H1 (cell line): ENCODE results near the gene SCN8A. TPM values are rescaled to one million over a fixed set of nuclear protein-coding genes. Genes with fewer than 3 reads are reported as not detected.

ENCODE experiments used
- CTCF ChIA-PET: fragments of 300-600 bp; sonication (Branson Sonifier 250); formaldehyde crosslinking; loops from one replicate; lab custom pipeline; 2021; ENCODE audit not compliant: partially characterized antibody; lab: Charles Lee
- POLR2A ChIA-PET: fragments of 300-600 bp; sonication (Branson Sonifier 250); formaldehyde crosslinking; loops from one replicate; lab custom pipeline; 2021; ENCODE audit warnings: inconsistent platforms; ENCODE audit not compliant: partially characterized antibody; lab: Charles Lee
- DNase-seq, 2 experiments: peaks; one replicate each; pipeline versions ENCODE4 v3.0.0 to v3.0.0-alpha.2; 2010 to 2022; ENCODE audit warnings: low spot score in 2 of 2, low read depth in 1 of 2, mixed read lengths in 1 of 2
- FAIRE-seq: peaks from 2 replicates; lab custom pipeline; 2011; peaks lifted over from hg19 to GRCh38; lab: Jason Lieb, UNC
- H2AFZ ChIP-seq: 2 replicates; pipeline ENCODE4 v1.8.1; 2012; ENCODE audit warnings: low read length, inconsistent platforms
- H2AK5ac ChIP-seq: 2 replicates; pipeline ENCODE4 v1.6.1; 2013; ENCODE audit warnings: low read depth, low read length
- H2BK120ac ChIP-seq: replicated peaks from 2 replicates; pipeline ENCODE3; 2013; ENCODE audit warnings: low read depth, low read length, inconsistent platforms
- H2BK12ac ChIP-seq: 2 replicates; pipeline ENCODE4 v1.6.1; 2013; ENCODE audit warnings: low read depth, low read length
- H2BK15ac ChIP-seq: 2 replicates; pipeline ENCODE4 v1.6.1; 2013; ENCODE audit warnings: low read length
- H2BK20ac ChIP-seq: 2 replicates; pipeline ENCODE4 v1.6.1; 2013; ENCODE audit warnings: low read length
- H2BK5ac ChIP-seq: 2 replicates; pipeline ENCODE4 v1.6.1; 2013; ENCODE audit warnings: low read depth, low read length
- H3K14ac ChIP-seq: 2 replicates; pipeline ENCODE4 v1.6.1; 2013; ENCODE audit warnings: inconsistent platforms; ENCODE audit not compliant: insufficient read length
- H3K18ac ChIP-seq: 2 replicates; pipeline ENCODE4 v1.6.1; 2013; ENCODE audit warnings: low read length; ENCODE audit errors: extremely low read depth
- H3K23ac ChIP-seq: 2 replicates; pipeline ENCODE4 v1.6.1; 2013; ENCODE audit warnings: inconsistent platforms; ENCODE audit not compliant: insufficient read length
- H3K23me2 ChIP-seq: 2 replicates; pipeline ENCODE4 v1.6.1; 2013; ENCODE audit warnings: low read depth, low read length
- H3K27ac ChIP-seq: 2 replicates; pipeline ENCODE4 v1.6.1; 2011; ENCODE audit warnings: low read depth, low read length, inconsistent platforms
- H3K27me3 ChIP-seq, 4 experiments: replicated peaks in 1 of 4; 1 replicate in 1 of 4; 2 replicates in 3 of 4; pipeline versions ENCODE4 v1.6.1 to v1.8.1; 2011 to 2013; ENCODE audit warnings: low read length in 3 of 4, mild to moderate bottlenecking in 3 of 4, inconsistent platforms in 2 of 4, mixed read lengths in 2 of 4, moderate library complexity in 1 of 4; ENCODE audit not compliant: control insufficient read depth in 3 of 4, insufficient read depth in 3 of 4; ENCODE audit errors: extremely low read depth in 1 of 4
- H3K36me3 ChIP-seq, 4 experiments: 2 replicates each; pipeline versions ENCODE4 v1.6.1 to v1.8.1; 2011 to 2013; ENCODE audit warnings: mild to moderate bottlenecking in 4 of 4, low read length in 3 of 4, moderate library complexity in 2 of 4, control low read depth in 1 of 4, inconsistent platforms in 1 of 4; ENCODE audit not compliant: insufficient read depth in 4 of 4, control insufficient read depth in 2 of 4
- H3K4ac ChIP-seq: replicated peaks from 2 replicates; pipeline ENCODE3; 2013; ENCODE audit warnings: low read length, low read depth, mixed read lengths, inconsistent platforms; ENCODE audit not compliant: insufficient read length
- H3K4me1 ChIP-seq, 4 experiments: replicated peaks in 1 of 4; 1 replicate in 1 of 4; 2 replicates in 3 of 4; pipeline versions ENCODE4 v1.6.1 to v1.8.1; 2011 to 2013; ENCODE audit warnings: low read length in 3 of 4, inconsistent platforms in 2 of 4, mixed read lengths in 1 of 4; ENCODE audit not compliant: insufficient read depth in 4 of 4, control insufficient read depth in 3 of 4
- H3K4me2 ChIP-seq, 2 experiments: 2 replicates each; pipeline versions ENCODE4 v1.6.1 to v1.8.1; 2011 to 2013; ENCODE audit warnings: low read depth in 2 of 2, low read length in 2 of 2, control low read depth in 1 of 2, inconsistent platforms in 1 of 2, mild to moderate bottlenecking in 1 of 2; ENCODE audit not compliant: insufficient read depth in 1 of 2
- H3K4me3 ChIP-seq, 4 experiments: fragments of 200-600, 300-600 bp in 1 of 4; sonication (generic), shearing (Covaris generic), sonication (Bioruptor Twin) in 1 of 4; 2 replicates each; pipeline versions ENCODE4 v1.5.1 to v1.8.1; 2011 to 2016; ENCODE audit warnings: low read length in 4 of 4, low read depth in 3 of 4, control low read depth in 2 of 4, inconsistent platforms in 2 of 4, mild to moderate bottlenecking in 2 of 4, mixed read lengths in 1 of 4, moderate library complexity in 1 of 4; ENCODE audit not compliant: insufficient read depth in 2 of 4; ENCODE audit errors: extremely low read depth in 1 of 4
- H3K56ac ChIP-seq: replicated peaks from 2 replicates; pipeline ENCODE3; 2013; ENCODE audit warnings: low read depth, mild to moderate bottlenecking, mixed read lengths, low read length, inconsistent platforms; ENCODE audit not compliant: insufficient read length
- H3K79me1 ChIP-seq: 2 replicates; pipeline ENCODE4 v1.6.1; 2013; ENCODE audit warnings: low read depth, low read length, control low read depth
- H3K79me2 ChIP-seq, 2 experiments: 2 replicates each; pipeline versions ENCODE4 v1.6.1 to v1.8.1; 2012 to 2013; ENCODE audit warnings: low read length in 2 of 2, mild to moderate bottlenecking in 2 of 2, inconsistent platforms in 1 of 2; ENCODE audit not compliant: insufficient read depth in 2 of 2, control insufficient read depth in 1 of 2
- H3K9ac ChIP-seq, 4 experiments: replicated peaks in 1 of 4; 1 replicate in 1 of 4; 2 replicates in 3 of 4; pipeline versions ENCODE4 v1.6.1 to v1.8.1; 2011 to 2013; ENCODE audit warnings: low read depth in 3 of 4, low read length in 3 of 4, control low read depth in 2 of 4, mild to moderate bottlenecking in 2 of 4, moderate library complexity in 2 of 4, inconsistent platforms in 1 of 4; ENCODE audit errors: extremely low read depth in 1 of 4
- H3K9me3 ChIP-seq, 2 experiments: 2 replicates each; pipeline versions ENCODE4 v1.6.1 to v1.8.1; 2012 to 2013; ENCODE audit warnings: mild to moderate bottlenecking in 2 of 2, moderate library complexity in 2 of 2, control low read depth in 1 of 2, inconsistent platforms in 1 of 2, low read depth in 1 of 2, low read length in 1 of 2, mixed read lengths in 1 of 2; ENCODE audit not compliant: insufficient read depth in 2 of 2
- H4K20me1 ChIP-seq, 2 experiments: replicated peaks in 1 of 2; 2 replicates each; pipeline versions ENCODE3 to v1.8.1; 2011 to 2013; ENCODE audit warnings: inconsistent platforms in 2 of 2, low read length in 2 of 2, mild to moderate bottlenecking in 1 of 2; ENCODE audit not compliant: insufficient read depth in 2 of 2, control insufficient read depth in 1 of 2
- H4K5ac ChIP-seq: 2 replicates; pipeline ENCODE4 v1.6.1; 2013; ENCODE audit warnings: low read length, low read depth, mixed read lengths, inconsistent platforms; ENCODE audit not compliant: insufficient read length
- H4K8ac ChIP-seq: 2 replicates; pipeline ENCODE4 v1.8.0; 2013; ENCODE audit warnings: mild to moderate bottlenecking, moderate library complexity, low read length, inconsistent platforms; ENCODE audit not compliant: insufficient read depth; ENCODE audit errors: extremely low read depth
- H4K91ac ChIP-seq: replicated peaks from 2 replicates; pipeline ENCODE3; 2013; ENCODE audit warnings: low read length, mixed read lengths, inconsistent platforms; ENCODE audit not compliant: insufficient read length
- ASH2L ChIP-seq: fragments of 200-600, 300-600 bp; sonication (generic); IDR thresholded peaks from one replicate; pipeline ENCODE4 v1.7.1; 2017; ENCODE audit warnings: low read length
- RXRA ChIP-seq: IDR thresholded peaks from 2 replicates; pipeline ENCODE4 v1.6.1; 2011; ENCODE audit warnings: low read depth, mild to moderate bottlenecking, low read length, moderate library complexity; ENCODE audit not compliant: insufficient read depth
- SAP30 ChIP-seq: fragments of 300-600 bp; sonication (generic); IDR thresholded peaks from 2 replicates; pipeline ENCODE4 v1.7.1; 2012; ENCODE audit warnings: low read length, moderate library complexity, mild to moderate bottlenecking, inconsistent platforms; ENCODE audit not compliant: insufficient read depth, insufficient replicate concordance
- WGBS, 2 experiments: shearing (Covaris generic) in 1 of 2; methylation state at CpG; one replicate each; pipeline versions ENCODE4 v1.1.6 to v1.1.7; 2013 to 2015; ENCODE audit warnings: low lambda C conversion rate in 2 of 2, mixed read lengths in 2 of 2, inconsistent platforms in 1 of 2, low coverage in 1 of 2, missing lambda C conversion rate in 1 of 2; ENCODE audit not compliant: insufficient replicate concordance in 2 of 2, insufficient coverage in 1 of 2, insufficient read length in 1 of 2; ENCODE audit errors: extremely low coverage in 1 of 2, missing lambda C conversion rate in 1 of 2; 5-methylcytosine and 5-hydroxymethylcytosine counted together
- polyA plus RNA-seq, 7 experiments: library from polyadenylated mRNA; depleted of rRNA in 3 of 7; stranded (reverse) in 5 of 7; unstranded in 2 of 7; fragments of >200 nt in 5 of 7; fragments of 200-250 nt in 2 of 7; gene quantifications; 1 replicate in 5 of 7; 2 replicates in 1 of 7; 4 replicates in 1 of 7; pipeline versions ENCODE4 v1.2.1 to v1.2.3, GENCODE V29; 2011 to 2013; ENCODE audit warnings: missing spikeins in 2 of 7, mixed read lengths in 2 of 7
- total RNA-seq: library from RNA; stranded (reverse); fragmentation: NEBNext Ultra II Directional; extraction: Animal tissue kit (Norgen Biotek cat#: 25700); gene quantifications from 2 replicates; pipeline ENCODE4 v1.2.1, GENCODE V29; 2021
- TF ChIP-seq, protein P1 (sequence below), 3 experiments: IDR thresholded peaks; 1 replicate in 2 of 3; 2 replicates in 1 of 3; pipeline versions ENCODE4 v1.5.1 to v1.6.1; 2011; ENCODE audit warnings: low read length in 3 of 3, mild to moderate bottlenecking in 3 of 3, inconsistent platforms in 2 of 3, low read depth in 1 of 3, moderate library complexity in 1 of 3; ENCODE audit not compliant: insufficient read depth in 1 of 3; ENCODE audit errors: control extremely low read depth in 1 of 3

SCN8A gene
- total and polyA plus RNA-seq, 2 of the 8 experiments (the other 6 are each of a cell fraction or from before 2014, with no cell fraction given) = 6.3 to 10.7 TPM

DNA sequence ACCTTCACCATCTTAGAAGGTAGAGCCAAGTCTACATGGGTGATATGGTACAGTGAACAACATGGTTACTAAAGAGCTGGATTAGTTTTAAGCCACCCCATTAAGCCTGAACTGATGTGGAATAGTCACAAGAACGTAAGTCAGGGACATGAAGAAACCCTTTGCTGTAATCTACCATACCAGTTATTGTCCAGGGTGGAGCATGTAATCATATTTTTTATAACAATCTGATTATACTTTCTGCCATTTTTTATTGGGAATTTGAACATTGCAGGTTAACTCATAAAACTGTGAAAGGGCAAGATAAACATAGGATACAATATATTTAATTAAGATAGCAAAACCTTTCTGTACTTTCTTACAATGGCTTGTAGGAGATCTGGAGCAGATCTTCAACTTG is 153.9 kb downstream of the SCN8A start:
- TF ChIP-seq, protein P1, sequence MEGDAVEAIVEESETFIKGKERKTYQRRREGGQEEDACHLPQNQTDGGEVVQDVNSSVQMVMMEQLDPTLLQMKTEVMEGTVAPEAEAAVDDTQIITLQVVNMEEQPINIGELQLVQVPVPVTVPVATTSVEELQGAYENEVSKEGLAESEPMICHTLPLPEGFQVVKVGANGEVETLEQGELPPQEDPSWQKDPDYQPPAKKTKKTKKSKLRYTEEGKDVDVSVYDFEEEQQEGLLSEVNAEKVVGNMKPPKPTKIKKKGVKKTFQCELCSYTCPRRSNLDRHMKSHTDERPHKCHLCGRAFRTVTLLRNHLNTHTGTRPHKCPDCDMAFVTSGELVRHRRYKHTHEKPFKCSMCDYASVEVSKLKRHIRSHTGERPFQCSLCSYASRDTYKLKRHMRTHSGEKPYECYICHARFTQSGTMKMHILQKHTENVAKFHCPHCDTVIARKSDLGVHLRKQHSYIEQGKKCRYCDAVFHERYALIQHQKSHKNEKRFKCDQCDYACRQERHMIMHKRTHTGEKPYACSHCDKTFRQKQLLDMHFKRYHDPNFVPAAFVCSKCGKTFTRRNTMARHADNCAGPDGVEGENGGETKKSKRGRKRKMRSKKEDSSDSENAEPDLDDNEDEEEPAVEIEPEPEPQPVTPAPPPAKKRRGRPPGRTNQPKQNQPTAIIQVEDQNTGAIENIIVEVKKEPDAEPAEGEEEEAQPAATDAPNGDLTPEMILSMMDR (IDR thresholded peaks at IDR 0.05; ENCODE audit: control extremely low read depth in 1 of 3, insufficient read depth in 1 of 3, low read depth in 1 of 3, low read length in 3 of 3) = no peak
- TF ChIP-seq ASH2L (no peak), RXRA (no peak), SAP30 (no peak)
- Histone ChIP-seq H2BK15ac (no peak overlapping the region), H4K91ac (no peak overlapping the region), H3K9me3 (no peaks in the 10 kb centered on the region), H3K4me2 (no peak overlapping the region), H4K20me1 (no peaks in the 10 kb centered on the region), H3K4me1 (no peaks in the 10 kb centered on the region), H4K8ac (no peak overlapping the region), H2AFZ (no peak overlapping the region), H2BK5ac (no peak overlapping the region), H3K18ac (no peak overlapping the region), H2BK12ac (no peak overlapping the region), H3K79me2 (no peaks in the 10 kb centered on the region), H3K23me2 (no peaks in the 10 kb centered on the region), H2AK5ac (no peak overlapping the region), H3K23ac (no peak overlapping the region), H4K5ac (no peak overlapping the region), H3K4me3 (no peak overlapping the region), H3K9ac (no peak overlapping the region), H3K4ac (no peak overlapping the region), H3K27me3 (no peaks in the 10 kb centered on the region; a peak in 2 of 7 replicates), H2BK20ac (no peak overlapping the region), H3K79me1 (no peaks in the 10 kb centered on the region), H3K14ac (no peak overlapping the region), H3K56ac (no peak overlapping the region), H2BK120ac (no peak overlapping the region), H3K27ac (no peak overlapping the region), H3K36me3 (peaks cover 0 to 8% (median 5%) of the 10 kb centered on the region in 4 experiments; a peak in 5 of 8 replicates)
- DNase-seq (no peak), FAIRE-seq (no peak)
- POLR2A ChIA-PET = no interaction called here
- WGBS, 2 experiments = 86% methylated on average over 1 of the region's 1 CpG; no CpG with 5 or more reads in 1 of the 2 experiments
- CTCF ChIA-PET = interaction anchor here (0.6 to 1.4 kb wide), 2 partner anchors 130 to 552 kb away, joined by 3 to 5 read pairs; no protein-coding TSS in a partner anchor
